ENCODE results near the gene C3orf18. TPM values are rescaled to one million over a fixed set of nuclear protein-coding genes. Genes with fewer than 3 reads are reported as not detected.

C3orf18 gene
- total and polyA plus RNA-seq, 7 donors, result 7.3 to 30.1 (median 17.0) TPM

GRCh38 chr3:50612970-50613846 lies 45.7 kb upstream of the C3orf18 start:
- DNase-seq (peak in 1 of 2 donors; percentile 28), ATAC-seq (no peak)
- Histone ChIP-seq H3K27me3 (ENCODE audit: insufficient read depth in 3 of 3, low read length in 2 of 3) (no peaks in the 10 kb centered on the region), H3K4me1 (peaks cover 38% of the 10 kb centered on the region), H3K27ac (peak overlapping the region; percentile 91), H3K9me3 (no peaks in the 10 kb centered on the region), H3K4me3 (peak overlapping the region; percentile 89), H3K36me3 (ENCODE audit: insufficient read depth in 1 of 2, low read depth in 1 of 2) (peaks cover 3 to 8% of the 10 kb centered on the region in 2 donors)
- TF ChIP-seq, protein P1, sequence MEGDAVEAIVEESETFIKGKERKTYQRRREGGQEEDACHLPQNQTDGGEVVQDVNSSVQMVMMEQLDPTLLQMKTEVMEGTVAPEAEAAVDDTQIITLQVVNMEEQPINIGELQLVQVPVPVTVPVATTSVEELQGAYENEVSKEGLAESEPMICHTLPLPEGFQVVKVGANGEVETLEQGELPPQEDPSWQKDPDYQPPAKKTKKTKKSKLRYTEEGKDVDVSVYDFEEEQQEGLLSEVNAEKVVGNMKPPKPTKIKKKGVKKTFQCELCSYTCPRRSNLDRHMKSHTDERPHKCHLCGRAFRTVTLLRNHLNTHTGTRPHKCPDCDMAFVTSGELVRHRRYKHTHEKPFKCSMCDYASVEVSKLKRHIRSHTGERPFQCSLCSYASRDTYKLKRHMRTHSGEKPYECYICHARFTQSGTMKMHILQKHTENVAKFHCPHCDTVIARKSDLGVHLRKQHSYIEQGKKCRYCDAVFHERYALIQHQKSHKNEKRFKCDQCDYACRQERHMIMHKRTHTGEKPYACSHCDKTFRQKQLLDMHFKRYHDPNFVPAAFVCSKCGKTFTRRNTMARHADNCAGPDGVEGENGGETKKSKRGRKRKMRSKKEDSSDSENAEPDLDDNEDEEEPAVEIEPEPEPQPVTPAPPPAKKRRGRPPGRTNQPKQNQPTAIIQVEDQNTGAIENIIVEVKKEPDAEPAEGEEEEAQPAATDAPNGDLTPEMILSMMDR (IDR thresholded peaks at IDR 0.05), result no peak
- WGBS, 3 donors, result 60 to 73% (median 62%) methylated on average over 6 of the region's 6 CpGs
- intact Hi-C loops (cut with DNase I), result loop anchor here in 1 of 2 donors (5.0 to 10.0 kb wide), 2 partner anchors 96 to 772 kb away; partner anchors contain the start of gene MANF

- Histone ChIP-seq H3K4me3 (peak overlapping the region; percentile 89), H3K9me3 (no peaks in the 10 kb centered on the region), H3K4me1 (peaks cover 45% of the 10 kb centered on the region), H3K27ac (peak overlapping the region; percentile 91), H3K27me3 (ENCODE audit: insufficient read depth in 3 of 3, low read length in 2 of 3) (no peaks in the 10 kb centered on the region), H3K36me3 (ENCODE audit: insufficient read depth in 1 of 2, low read depth in 1 of 2) (peaks cover 8 to 12% of the 10 kb centered on the region in 2 donors)
- ATAC-seq (peak in 1 of 4 donors; percentile 18), DNase-seq (no peak)
- TF ChIP-seq, protein P1 (IDR thresholded peaks at IDR 0.05), result no peak
- intact Hi-C loops (cut with DNase I), result loop anchor here in 1 of 2 donors (5.0 to 10.0 kb wide), 2 partner anchors 95 to 772 kb away; partner anchors contain the start of gene MANF
- 6 to 11% (median 9%) methylated on average over 23 to 29 of the region's 29 CpGs for WGBS, 3 donors
These were observed 44.8 kb upstream of the C3orf18 start for GRCh38 chr3:50612234-50612882.

DNA sequence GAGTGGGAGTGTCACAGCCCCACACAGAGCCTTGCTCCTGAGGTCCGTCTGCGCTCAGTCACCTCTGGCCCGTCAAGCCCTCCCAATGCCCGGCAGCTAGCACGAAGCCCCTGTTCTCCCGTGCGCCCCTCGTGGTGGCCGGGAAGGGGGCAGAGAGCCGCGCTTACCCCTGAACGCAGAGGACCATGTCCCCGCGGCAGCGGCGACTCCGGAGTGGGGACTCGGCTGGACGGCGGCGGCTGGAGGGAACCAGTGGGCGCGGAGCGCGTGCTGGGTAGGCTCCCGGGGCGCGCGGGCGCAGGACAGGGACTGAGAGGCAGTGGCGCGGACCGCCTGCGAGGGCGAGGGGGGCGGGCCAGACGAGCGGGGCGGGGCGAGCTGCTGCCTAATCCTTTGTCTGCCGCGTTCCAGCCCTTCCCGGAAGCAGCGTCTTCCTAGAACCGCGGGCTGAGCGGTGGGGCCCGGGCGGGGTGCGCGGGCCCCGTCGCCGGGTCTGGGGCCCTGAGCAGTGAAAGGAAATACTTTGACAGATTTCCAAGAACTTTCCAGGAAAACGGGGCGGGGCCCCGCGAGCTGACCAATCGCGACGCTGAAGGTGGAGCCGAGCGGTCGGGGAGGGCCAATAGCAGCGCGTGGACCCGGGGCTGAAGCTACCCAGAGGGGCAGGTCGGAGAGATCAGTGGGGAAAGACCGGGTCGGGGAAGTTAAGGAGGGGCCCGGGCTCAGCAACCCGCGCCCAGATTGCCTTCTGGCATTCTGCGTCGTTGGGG lies 44.1 kb upstream of the C3orf18 start, which contains the start of gene CISH:
TSS of gene CISH (minus strand) at position 311 of the 770 bp plus-strand sequence. CDS start at position 187, 124 bp downstream.
- TF ChIP-seq, protein P1 (IDR thresholded peaks at IDR 0.05), result peak; percentile 27
- 0 to 1% (median 0%) methylated on average over 56 to 75 of the region's 75 CpGs for WGBS, 3 donors

DNA sequence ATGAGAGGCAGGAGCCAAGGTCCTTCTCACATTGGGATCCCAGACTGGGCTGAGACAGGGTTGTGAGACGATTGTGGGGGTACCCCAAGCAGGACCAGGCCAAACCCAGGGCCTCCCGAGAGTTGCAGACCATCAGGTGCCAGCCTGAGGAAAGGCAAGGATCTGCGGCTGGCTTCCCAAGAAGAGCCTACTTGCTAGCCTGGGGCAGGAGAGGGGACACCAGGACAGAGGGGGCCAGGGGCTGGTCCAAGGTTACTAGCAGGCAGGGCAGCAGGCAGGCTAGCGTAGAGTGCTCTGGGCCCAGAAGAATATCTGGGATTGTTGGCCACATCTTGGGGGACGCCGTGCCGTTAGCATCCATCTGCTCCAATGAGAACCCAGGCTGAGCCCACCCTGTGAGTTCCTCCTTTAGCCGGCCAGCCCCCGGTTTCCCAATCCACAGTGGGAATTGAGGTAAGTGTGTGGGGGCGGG lies 43.5 kb upstream of the C3orf18 start:
- H3K27ac ChIP-seq, result peak overlapping the region; percentile 91
- DNase-seq, result no peak
- H3K4me1 ChIP-seq, result peaks cover 58% of the 10 kb centered on the region
- no peaks in the 10 kb centered on the region for H3K9me3 ChIP-seq
- 5 to 9% (median 6%) methylated on average over 10 of the region's 10 CpGs for WGBS, 3 donors
- no peaks in the 10 kb centered on the region for H3K27me3 ChIP-seq (ENCODE audit: insufficient read depth in 3 of 3, low read length in 2 of 3)
- TF ChIP-seq, protein P1 (IDR thresholded peaks at IDR 0.05), result no peak
- H3K4me3 ChIP-seq, result peak overlapping the region; percentile 89
- no peak for ATAC-seq
- intact Hi-C loops (cut with DNase I), result loop anchor here in 1 of 2 donors (5.0 to 10.0 kb wide), 2 partner anchors 94 to 774 kb away; partner anchors contain the start of gene MANF
- peaks cover 11 to 25% of the 10 kb centered on the region in 2 donors for H3K36me3 ChIP-seq (ENCODE audit: insufficient read depth in 1 of 2, low read depth in 1 of 2)

More for the DNA sequence above, 44.1 kb upstream of the C3orf18 start, which contains the start of gene CISH:
- ATAC-seq (peak; percentile 77 to 82 (median 80)), DNase-seq (peak; percentile 98)
- H3K27me3 ChIP-seq (ENCODE audit: insufficient read depth in 3 of 3, low read length in 2 of 3), result no peaks in the 10 kb centered on the region
- peaks cover 52% of the 10 kb centered on the region for H3K4me1 ChIP-seq
- peak within 1 kb of the TSS; percentile 91 for H3K27ac ChIP-seq
- intact Hi-C loops (cut with DNase I), result loop anchor here in 1 of 2 donors (5.0 to 10.0 kb wide), 2 partner anchors 94 to 773 kb away; partner anchors contain the start of gene MANF
- H3K4me3 ChIP-seq, result peak within 1 kb of the TSS; percentile 89
- H3K36me3 ChIP-seq (ENCODE audit: insufficient read depth in 1 of 2, low read depth in 1 of 2), result peaks cover 9 to 19% of the 10 kb centered on the region in 2 donors
- H3K9me3 ChIP-seq, result no peaks in the 10 kb centered on the region

Measured in psoas muscle (tissue), 8 donors.